ENCODE results near the gene RASGRF1. TPM values are rescaled to one million over a fixed set of nuclear protein-coding genes. Genes with fewer than 3 reads are reported as not detected.
"Not testable (repeated sequence)": the region's sequence is repeated elsewhere in the genome, so short reads cannot be mapped to it uniquely, and the experiment has no call there.

The RASGRF1 gene
- total RNA-seq, 1 donor from 2014 or later: not detected

GRCh38 chr15:78933823-78934654 is 156.5 kb downstream of the RASGRF1 start:
- intact Hi-C loops (cut with micrococcal nuclease): no loop called here

- intact Hi-C loops (cut with micrococcal nuclease): no loop called here
Observed at GRCh38 chr15:78933187-78933822, 157.3 kb downstream of the RASGRF1 start.

- intact Hi-C loops (cut with micrococcal nuclease): no loop called here
Observed at GRCh38 chr15:78932258-78932808, 158.2 kb downstream of the RASGRF1 start.

- intact Hi-C loops (cut with micrococcal nuclease): no loop called here
Observed at GRCh38 chr15:78931439-78932257, 158.9 kb downstream of the RASGRF1 start.

GRCh38 chr15:78930577-78931388 is 159.8 kb downstream of the RASGRF1 start:
- intact Hi-C loops (cut with micrococcal nuclease): no loop called here

GRCh38 chr15:78929536-78930264 is 160.9 kb downstream of the RASGRF1 start:
- intact Hi-C loops (cut with micrococcal nuclease): no loop called here

- intact Hi-C loops (cut with micrococcal nuclease): no loop called here
Observed at GRCh38 chr15:78928616-78929093, 161.9 kb downstream of the RASGRF1 start.

GRCh38 chr15:78928176-78928575 is 162.4 kb downstream of the RASGRF1 start:
- intact Hi-C loops (cut with micrococcal nuclease): not testable (repeated sequence)

- intact Hi-C loops (cut with micrococcal nuclease): no loop called here
Observed at GRCh38 chr15:78927077-78927790, 163.3 kb downstream of the RASGRF1 start.

GRCh38 chr15:78925956-78926743 is 164.4 kb downstream of the RASGRF1 start:
- intact Hi-C loops (cut with micrococcal nuclease): no loop called here

GRCh38 chr15:78925076-78925624 is 165.4 kb downstream of the RASGRF1 start:
- intact Hi-C loops (cut with micrococcal nuclease): no loop called here

GRCh38 chr15:78923480-78924360 is 166.9 kb downstream of the RASGRF1 start:
- intact Hi-C loops (cut with micrococcal nuclease): no loop called here

- intact Hi-C loops (cut with micrococcal nuclease): no loop called here
Observed at GRCh38 chr15:78923015-78923414, 167.6 kb downstream of the RASGRF1 start.

- intact Hi-C loops (cut with micrococcal nuclease): no loop called here
Observed at GRCh38 chr15:78922527-78922926, 168.1 kb downstream of the RASGRF1 start.

- intact Hi-C loops (cut with micrococcal nuclease): no loop called here
Observed at GRCh38 chr15:78921940-78922339, 168.6 kb downstream of the RASGRF1 start.

GRCh38 chr15:78921517-78921916 is 169.1 kb downstream of the RASGRF1 start:
- intact Hi-C loops (cut with micrococcal nuclease): no loop called here

GRCh38 chr15:78917888-78918287 is 172.7 kb downstream of the RASGRF1 start:
- intact Hi-C loops (cut with micrococcal nuclease): loop anchor here (10.0 kb wide), 1 partner anchor 267 kb away; no protein-coding TSS in a partner anchor

Data from T-helper 2 cell treated with Interferon-gamma antibody and Interleukin-4, amounts not matched to agents 100 ng/mL and 5 ng/mL, for 36 hours (primary cell).